ENCODE measurements around the gene LHX4. TPM values are rescaled to one million over a fixed set of nuclear protein-coding genes. Genes with fewer than 3 reads are reported as not detected.

LHX4 gene
- total and polyA plus RNA-seq, 2 of the 4 experiments (the other 2 are of a cell fraction) = 0.05 to 0.18 TPM

DNA sequence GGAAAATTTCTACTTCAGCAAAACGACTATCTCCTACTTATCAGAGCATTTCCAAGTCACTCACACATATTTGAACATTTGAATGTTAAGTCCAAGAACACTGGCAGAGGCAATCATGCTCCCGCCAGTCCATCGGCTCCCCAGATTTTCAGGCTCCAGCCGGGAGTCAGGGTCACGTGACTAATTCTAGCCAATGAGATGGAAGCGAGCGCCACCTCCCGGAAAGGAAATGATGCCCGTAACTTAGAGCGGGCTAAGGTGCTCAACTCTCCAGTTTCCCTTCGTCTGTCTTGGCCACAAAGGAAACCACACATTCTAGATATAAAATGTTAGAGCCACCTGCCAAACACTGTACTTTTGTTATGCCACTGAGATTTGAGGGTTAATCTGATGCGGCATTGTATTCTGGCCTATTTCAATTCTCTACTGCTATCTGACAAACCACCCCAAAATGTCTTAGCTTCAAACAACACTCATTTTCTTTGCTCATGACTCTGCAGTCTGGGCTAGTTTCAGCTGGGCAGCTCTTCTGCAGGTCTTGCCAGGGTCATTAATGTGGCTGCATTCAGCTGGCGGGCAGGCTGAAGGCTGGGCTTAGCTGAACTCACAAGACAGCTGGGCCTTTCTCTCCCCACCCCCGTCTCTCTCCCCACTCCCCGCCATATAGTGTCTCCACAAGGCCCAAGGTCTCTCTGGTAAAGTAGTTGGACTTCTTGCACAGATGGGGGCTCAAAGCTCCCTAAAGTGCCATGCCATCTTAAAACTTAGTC, 16.5 kb upstream of the LHX4 start:
- no peak overlapping the region for H2BK5ac ChIP-seq (ENCODE audit: low read depth, low read length, poor library complexity, severe bottlenecking)
- peaks cover 7% of the 10 kb centered on the region; the same call in 1 of the 2 replicates for H3K27me3 ChIP-seq (ENCODE audit: control insufficient read depth, insufficient read depth, low read length)
- H2BK15ac ChIP-seq (ENCODE audit: low read depth, low read length) = no peak overlapping the region
- no peaks in the 10 kb centered on the region for H3K36me3 ChIP-seq (ENCODE audit: control insufficient read depth, insufficient read depth, low read length)
- no peak overlapping the region for H4K91ac ChIP-seq (ENCODE audit: insufficient read depth, low read depth, low read length)
- H3K4me2 ChIP-seq (ENCODE audit: low read depth, low read length) = no peak overlapping the region
- no peak for DNase-seq
- no peak overlapping the region for H3K56ac ChIP-seq (ENCODE audit: extremely low read depth, insufficient read depth, low read length)
- H2AK5ac ChIP-seq (ENCODE audit: low read depth, low read length) = no peak overlapping the region
- H3K14ac ChIP-seq (replicated peaks; ENCODE audit: low read depth, low read length) = no peak overlapping the region
- peak overlapping the region in 1 of 2 experiments; percentile 83; a peak in 2 of 4 replicates for H4K8ac ChIP-seq (ENCODE audit: low read depth in 2 of 2, low read length in 2 of 2)
- H4K20me1 ChIP-seq (ENCODE audit: insufficient read depth, low read length) = no peaks in the 10 kb centered on the region
- H4K5ac ChIP-seq (ENCODE audit: low read depth, low read length) = no peak overlapping the region
- ChIA-PET CTCF (no interaction called here), POLR2A (ENCODE audit: unreplicated experiment) (no interaction called here)
- H3K9ac ChIP-seq (ENCODE audit: low read depth, low read length) = no peak overlapping the region
- H3K79me1 ChIP-seq (ENCODE audit: low read depth in 1 of 2, low read length in 2 of 2) = no peaks in the 10 kb centered on the region
- intact Hi-C loops (cut with micrococcal nuclease) (loop anchor here (5.0 kb wide), 1 partner anchor 379 kb away; no protein-coding TSS in a partner anchor), dilution Hi-C loops (cut with HindIII; ENCODE audit: low sequenced_read_pairs, unreplicated experiment) (no loop called here), in situ Hi-C loops (cut with MboI; ENCODE audit: low sequenced_read_pairs) (no loop called here)
- no peak overlapping the region for H3K4me3 ChIP-seq (ENCODE audit: insufficient read depth, low read depth, low read length)
- H3K9me3 ChIP-seq (ENCODE audit: control insufficient read depth, insufficient read depth, low read length) = no peaks in the 10 kb centered on the region
- peaks cover 2% of the 10 kb centered on the region; the same call in 1 of the 2 replicates for H3K4me1 ChIP-seq (ENCODE audit: control insufficient read depth, insufficient read depth, low read length)
- H2AFZ ChIP-seq (replicated peaks; ENCODE audit: low read length, poor library complexity) = peak overlapping the region; percentile 60
- no peak overlapping the region for H3K18ac ChIP-seq (ENCODE audit: low read depth, low read length)
- no peaks in the 10 kb centered on the region for H3K9me1 ChIP-seq (ENCODE audit: insufficient read depth, low read length)
- H2BK20ac ChIP-seq (ENCODE audit: low read depth, low read length) = no peak overlapping the region
- H3K23ac ChIP-seq (ENCODE audit: low read depth, low read length) = no peak overlapping the region
- 45% methylated on average over 6 of the region's 15 CpGs; no CpG with 5 or more reads in 1 of the 2 experiments for WGBS, 2 experiments (ENCODE audit: extremely low coverage in 2 of 2, insufficient read length in 1 of 2)
- no peak overlapping the region for H3K4ac ChIP-seq (ENCODE audit: low read depth, low read length)
- H3K27ac ChIP-seq (ENCODE audit: insufficient read depth, low read length) = no peak overlapping the region
- no peak for ATAC-seq (ENCODE audit: low read depth)
- BruUV-seq (replicated peaks) = no TSS peak
- no peak for TF ChIP-seq FOS (IDR thresholded peaks at IDR 0.05; ENCODE audit: low read depth, low read length)
- TF ChIP-seq, protein P1, sequence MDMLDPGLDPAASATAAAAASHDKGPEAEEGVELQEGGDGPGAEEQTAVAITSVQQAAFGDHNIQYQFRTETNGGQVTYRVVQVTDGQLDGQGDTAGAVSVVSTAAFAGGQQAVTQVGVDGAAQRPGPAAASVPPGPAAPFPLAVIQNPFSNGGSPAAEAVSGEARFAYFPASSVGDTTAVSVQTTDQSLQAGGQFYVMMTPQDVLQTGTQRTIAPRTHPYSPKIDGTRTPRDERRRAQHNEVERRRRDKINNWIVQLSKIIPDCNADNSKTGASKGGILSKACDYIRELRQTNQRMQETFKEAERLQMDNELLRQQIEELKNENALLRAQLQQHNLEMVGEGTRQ (IDR thresholded peaks at IDR 0.05; ENCODE audit: low read depth, low read length) = peak; percentile 67
- no peak for TF ChIP-seq SMC3 (IDR thresholded peaks at IDR 0.05; ENCODE audit: low read depth, low read length)
- H2AK9ac ChIP-seq (replicated peaks; ENCODE audit: low read depth, low read length, poor library complexity) = no peak overlapping the region
- no peak overlapping the region for H2BK120ac ChIP-seq (ENCODE audit: low read depth, low read length)

All from IMR-90 (cell line).